ENCODE results near the gene MLIP. TPM values are rescaled to one million over a fixed set of nuclear protein-coding genes. Genes with fewer than 3 reads are reported as not detected.

Gene MLIP
- total and polyA plus RNA-seq, 4 donors, result 2.0 to 6.0 (median 3.2) TPM

DNA sequence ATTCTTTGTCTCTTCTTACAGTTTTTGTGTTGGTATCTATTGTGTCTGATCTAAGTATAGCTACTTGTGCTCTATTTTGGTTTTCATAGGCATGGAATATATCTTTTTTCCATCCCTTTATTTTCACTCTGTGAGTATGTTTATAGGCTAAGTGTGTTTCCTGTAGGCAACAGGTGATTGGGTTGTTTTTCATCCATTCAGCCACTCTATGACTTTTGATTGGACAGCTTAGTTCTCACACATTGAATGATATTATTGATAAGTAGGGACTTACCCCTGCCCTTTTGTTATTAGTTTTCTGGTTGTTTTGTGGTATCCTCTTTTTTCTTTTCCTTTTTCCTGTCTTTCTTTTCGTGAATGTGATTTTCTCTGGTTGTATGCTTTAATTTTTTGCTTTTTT, 67.9 kb downstream of the MLIP start (continued):
- TF ChIP-seq, protein P1, sequence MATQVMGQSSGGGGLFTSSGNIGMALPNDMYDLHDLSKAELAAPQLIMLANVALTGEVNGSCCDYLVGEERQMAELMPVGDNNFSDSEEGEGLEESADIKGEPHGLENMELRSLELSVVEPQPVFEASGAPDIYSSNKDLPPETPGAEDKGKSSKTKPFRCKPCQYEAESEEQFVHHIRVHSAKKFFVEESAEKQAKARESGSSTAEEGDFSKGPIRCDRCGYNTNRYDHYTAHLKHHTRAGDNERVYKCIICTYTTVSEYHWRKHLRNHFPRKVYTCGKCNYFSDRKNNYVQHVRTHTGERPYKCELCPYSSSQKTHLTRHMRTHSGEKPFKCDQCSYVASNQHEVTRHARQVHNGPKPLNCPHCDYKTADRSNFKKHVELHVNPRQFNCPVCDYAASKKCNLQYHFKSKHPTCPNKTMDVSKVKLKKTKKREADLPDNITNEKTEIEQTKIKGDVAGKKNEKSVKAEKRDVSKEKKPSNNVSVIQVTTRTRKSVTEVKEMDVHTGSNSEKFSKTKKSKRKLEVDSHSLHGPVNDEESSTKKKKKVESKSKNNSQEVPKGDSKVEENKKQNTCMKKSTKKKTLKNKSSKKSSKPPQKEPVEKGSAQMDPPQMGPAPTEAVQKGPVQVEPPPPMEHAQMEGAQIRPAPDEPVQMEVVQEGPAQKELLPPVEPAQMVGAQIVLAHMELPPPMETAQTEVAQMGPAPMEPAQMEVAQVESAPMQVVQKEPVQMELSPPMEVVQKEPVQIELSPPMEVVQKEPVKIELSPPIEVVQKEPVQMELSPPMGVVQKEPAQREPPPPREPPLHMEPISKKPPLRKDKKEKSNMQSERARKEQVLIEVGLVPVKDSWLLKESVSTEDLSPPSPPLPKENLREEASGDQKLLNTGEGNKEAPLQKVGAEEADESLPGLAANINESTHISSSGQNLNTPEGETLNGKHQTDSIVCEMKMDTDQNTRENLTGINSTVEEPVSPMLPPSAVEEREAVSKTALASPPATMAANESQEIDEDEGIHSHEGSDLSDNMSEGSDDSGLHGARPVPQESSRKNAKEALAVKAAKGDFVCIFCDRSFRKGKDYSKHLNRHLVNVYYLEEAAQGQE (IDR thresholded peaks at IDR 0.05), result no peak
- no peak for TF ChIP-seq FOXA2 (IDR thresholded peaks at IDR 0.05)

DNA sequence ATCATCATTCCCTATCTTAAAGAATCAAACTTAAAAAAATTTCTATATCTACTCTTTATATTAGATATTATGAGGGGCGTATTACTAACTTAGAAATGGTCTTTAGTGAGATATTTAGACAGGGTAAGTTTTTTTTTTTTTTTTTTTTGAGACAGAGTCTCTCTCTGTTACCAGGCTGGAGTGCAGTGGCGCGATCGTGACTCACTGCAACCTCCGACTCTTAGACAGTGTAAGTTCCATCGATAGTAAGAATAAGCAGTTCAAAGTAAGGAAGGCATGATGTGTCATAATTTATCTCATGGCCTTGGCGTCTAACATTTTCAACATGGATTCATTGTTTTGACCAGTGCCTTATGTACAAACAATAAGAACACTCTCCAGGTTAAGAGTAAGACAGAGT, 72.4 kb downstream of the MLIP start:
- DNase-seq (ENCODE audit: low spot score), result no peak
- no peak overlapping the region for H3K27ac ChIP-seq (ENCODE audit: low read depth in 1 of 2, low read length in 2 of 2)
- TF ChIP-seq YY1 (IDR thresholded peaks at IDR 0.05), result no peak
- TF ChIP-seq, protein P1 (IDR thresholded peaks at IDR 0.05), result no peak
- TF ChIP-seq FOXA1 (IDR thresholded peaks at IDR 0.05), result no peak
- TF ChIP-seq FOXA2 (IDR thresholded peaks at IDR 0.05), result no peak
- TF ChIP-seq, protein P2, sequence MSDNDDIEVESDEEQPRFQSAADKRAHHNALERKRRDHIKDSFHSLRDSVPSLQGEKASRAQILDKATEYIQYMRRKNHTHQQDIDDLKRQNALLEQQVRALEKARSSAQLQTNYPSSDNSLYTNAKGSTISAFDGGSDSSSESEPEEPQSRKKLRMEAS (IDR thresholded peaks at IDR 0.05), result no peak
- TF ChIP-seq JUND (IDR thresholded peaks at IDR 0.05), result no peak
- TF ChIP-seq, protein P3, sequence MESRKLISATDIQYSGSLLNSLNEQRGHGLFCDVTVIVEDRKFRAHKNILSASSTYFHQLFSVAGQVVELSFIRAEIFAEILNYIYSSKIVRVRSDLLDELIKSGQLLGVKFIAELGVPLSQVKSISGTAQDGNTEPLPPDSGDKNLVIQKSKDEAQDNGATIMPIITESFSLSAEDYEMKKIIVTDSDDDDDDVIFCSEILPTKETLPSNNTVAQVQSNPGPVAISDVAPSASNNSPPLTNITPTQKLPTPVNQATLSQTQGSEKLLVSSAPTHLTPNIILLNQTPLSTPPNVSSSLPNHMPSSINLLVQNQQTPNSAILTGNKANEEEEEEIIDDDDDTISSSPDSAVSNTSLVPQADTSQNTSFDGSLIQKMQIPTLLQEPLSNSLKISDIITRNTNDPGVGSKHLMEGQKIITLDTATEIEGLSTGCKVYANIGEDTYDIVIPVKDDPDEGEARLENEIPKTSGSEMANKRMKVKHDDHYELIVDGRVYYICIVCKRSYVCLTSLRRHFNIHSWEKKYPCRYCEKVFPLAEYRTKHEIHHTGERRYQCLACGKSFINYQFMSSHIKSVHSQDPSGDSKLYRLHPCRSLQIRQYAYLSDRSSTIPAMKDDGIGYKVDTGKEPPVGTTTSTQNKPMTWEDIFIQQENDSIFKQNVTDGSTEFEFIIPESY (IDR thresholded peaks at IDR 0.05), result no peak
- TF ChIP-seq, protein P4, sequence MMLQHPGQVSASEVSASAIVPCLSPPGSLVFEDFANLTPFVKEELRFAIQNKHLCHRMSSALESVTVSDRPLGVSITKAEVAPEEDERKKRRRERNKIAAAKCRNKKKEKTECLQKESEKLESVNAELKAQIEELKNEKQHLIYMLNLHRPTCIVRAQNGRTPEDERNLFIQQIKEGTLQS (IDR thresholded peaks at IDR 0.05), result no peak
- TF ChIP-seq RXRA (IDR thresholded peaks at IDR 0.05), result no peak
- no peak for TF ChIP-seq TAF1 (conservative IDR thresholded peaks at IDR 0.05)
- TF ChIP-seq, protein P5, sequence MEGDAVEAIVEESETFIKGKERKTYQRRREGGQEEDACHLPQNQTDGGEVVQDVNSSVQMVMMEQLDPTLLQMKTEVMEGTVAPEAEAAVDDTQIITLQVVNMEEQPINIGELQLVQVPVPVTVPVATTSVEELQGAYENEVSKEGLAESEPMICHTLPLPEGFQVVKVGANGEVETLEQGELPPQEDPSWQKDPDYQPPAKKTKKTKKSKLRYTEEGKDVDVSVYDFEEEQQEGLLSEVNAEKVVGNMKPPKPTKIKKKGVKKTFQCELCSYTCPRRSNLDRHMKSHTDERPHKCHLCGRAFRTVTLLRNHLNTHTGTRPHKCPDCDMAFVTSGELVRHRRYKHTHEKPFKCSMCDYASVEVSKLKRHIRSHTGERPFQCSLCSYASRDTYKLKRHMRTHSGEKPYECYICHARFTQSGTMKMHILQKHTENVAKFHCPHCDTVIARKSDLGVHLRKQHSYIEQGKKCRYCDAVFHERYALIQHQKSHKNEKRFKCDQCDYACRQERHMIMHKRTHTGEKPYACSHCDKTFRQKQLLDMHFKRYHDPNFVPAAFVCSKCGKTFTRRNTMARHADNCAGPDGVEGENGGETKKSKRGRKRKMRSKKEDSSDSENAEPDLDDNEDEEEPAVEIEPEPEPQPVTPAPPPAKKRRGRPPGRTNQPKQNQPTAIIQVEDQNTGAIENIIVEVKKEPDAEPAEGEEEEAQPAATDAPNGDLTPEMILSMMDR (IDR thresholded peaks at IDR 0.05; ENCODE audit: low read depth, low read length, missing input control), result no peak
- TF ChIP-seq RAD21 (IDR thresholded peaks at IDR 0.05), result no peak
- TF ChIP-seq HNF4A (conservative IDR thresholded peaks at IDR 0.05), result no peak
- TF ChIP-seq GABPA (IDR thresholded peaks at IDR 0.05 in 1 of 2, conservative IDR thresholded peaks at IDR 0.05 in 1 of 2), result no peak
- no peak overlapping the region for H3K9ac ChIP-seq (ENCODE audit: low read depth in 1 of 2, low read length in 2 of 2)
- no peaks in the 10 kb centered on the region for H3K36me3 ChIP-seq (ENCODE audit: control insufficient read depth in 4 of 4, insufficient read depth in 3 of 4, low read depth in 1 of 4, low read length in 3 of 4)
- no peak overlapping the region for H3K4me3 ChIP-seq (ENCODE audit: low read depth in 1 of 3, low read length in 3 of 3)
- no peaks in the 10 kb centered on the region for H3K27me3 ChIP-seq (ENCODE audit: control insufficient read depth in 4 of 4, insufficient read depth in 4 of 4, low read length in 3 of 4)
- WGBS, result 97% methylated on average over 7 of the region's 7 CpGs
- H3K4me1 ChIP-seq (ENCODE audit: control insufficient read depth in 4 of 4, insufficient read depth in 4 of 4, low read length in 3 of 4), result no peaks in the 10 kb centered on the region
- H3K9me3 ChIP-seq (ENCODE audit: control insufficient read depth in 4 of 4, low read length in 3 of 4), result no peaks in the 10 kb centered on the region
